A549 (cell line): ENCODE measurements around the gene NDUFA13.

Experiments used
- BHLHE40 ChIP-seq: IDR thresholded peaks from 2 replicates; pipeline ENCODE4 v1.6.1; 2012; ENCODE audit warnings: low read depth, low read length, inconsistent platforms
- CTCF ChIP-seq: fragments of >200 bp; sonication (Bioruptor Twin); formaldehyde crosslinking; IDR thresholded peaks from 3 replicates; pipeline ENCODE4 v1.5.1; 2016
- EHMT2 ChIP-seq: fragments of 200-600 bp; sonication (generic); IDR thresholded peaks from 2 replicates; pipeline ENCODE4 v1.6.1; 2016; ENCODE audit warnings: antibody characterized with exemption, low read depth, mild to moderate bottlenecking, moderate library complexity
- EP300 ChIP-seq, 2 experiments: fragments of >200 bp; sonication (Bioruptor Twin); formaldehyde crosslinking; IDR thresholded peaks; 2 replicates in 1 of 2; 3 replicates in 1 of 2; pipeline ENCODE4 v1.6.1; 2016 to 2017
- MYC ChIP-seq: IDR thresholded peaks from 2 replicates; pipeline ENCODE4 v1.6.1; 2012; ENCODE audit warnings: mild to moderate bottlenecking, inconsistent platforms, low read length, improper control_type of control experiment, borderline replicate concordance
- POLR2AphosphoS2 ChIP-seq: conservative IDR thresholded peaks from 2 replicates; pipeline ENCODE4 v1.6.1; 2012; ENCODE audit warnings: low read length, improper control_type of control experiment, inconsistent platforms
- RAD21 ChIP-seq, 2 experiments: fragments of >200 bp in 1 of 2; sonication (Bioruptor Twin) in 1 of 2; formaldehyde crosslinking in 1 of 2; IDR thresholded peaks in 1 of 2; conservative IDR thresholded peaks in 1 of 2; 2 replicates in 1 of 2; 3 replicates in 1 of 2; pipeline ENCODE4 v1.6.1; 2012 to 2018; ENCODE audit warnings: inconsistent platforms in 1 of 2
- RCOR1 ChIP-seq: fragments of 150-350 bp; IDR thresholded peaks from 2 replicates; pipeline ENCODE4 v1.6.1; 2014; ENCODE audit warnings: antibody characterized with exemption, low read length, low read depth
- REST ChIP-seq: fragments of 200-600 bp; sonication (generic); IDR thresholded peaks from 2 replicates; pipeline ENCODE4 v1.6.1; 2016; ENCODE audit warnings: antibody characterized with exemption, mild to moderate bottlenecking, moderate library complexity
- SREBF2 ChIP-seq: fragments of 450-650 bp; IDR thresholded peaks from 2 replicates; pipeline ENCODE4 v1.6.1; 2014; ENCODE audit warnings: mild to moderate bottlenecking, moderate library complexity
- TFCP2L1 ChIP-seq: fragments of 250-450 bp; sonication (Bioruptor Pico); IDR thresholded peaks from 2 replicates; pipeline ENCODE4 v1.5.0; 2021; ENCODE audit warnings: mild to moderate bottlenecking
- USF2 ChIP-seq: fragments of 450-650 bp; IDR thresholded peaks from 2 replicates; pipeline ENCODE4 v1.6.1; 2014; ENCODE audit warnings: antibody characterized with exemption
- TF ChIP-seq, protein P1 (sequence below): IDR thresholded peaks from 2 replicates; pipeline ENCODE4 v1.6.1; 2012
- TF ChIP-seq, protein P2 (sequence below): fragments of 250-450 bp; sonication (Bioruptor Pico); IDR thresholded peaks from 2 replicates; pipeline ENCODE4 v1.5.0; 2021; ENCODE audit warnings: mild to moderate bottlenecking, moderate library complexity, borderline replicate concordance

DNA sequence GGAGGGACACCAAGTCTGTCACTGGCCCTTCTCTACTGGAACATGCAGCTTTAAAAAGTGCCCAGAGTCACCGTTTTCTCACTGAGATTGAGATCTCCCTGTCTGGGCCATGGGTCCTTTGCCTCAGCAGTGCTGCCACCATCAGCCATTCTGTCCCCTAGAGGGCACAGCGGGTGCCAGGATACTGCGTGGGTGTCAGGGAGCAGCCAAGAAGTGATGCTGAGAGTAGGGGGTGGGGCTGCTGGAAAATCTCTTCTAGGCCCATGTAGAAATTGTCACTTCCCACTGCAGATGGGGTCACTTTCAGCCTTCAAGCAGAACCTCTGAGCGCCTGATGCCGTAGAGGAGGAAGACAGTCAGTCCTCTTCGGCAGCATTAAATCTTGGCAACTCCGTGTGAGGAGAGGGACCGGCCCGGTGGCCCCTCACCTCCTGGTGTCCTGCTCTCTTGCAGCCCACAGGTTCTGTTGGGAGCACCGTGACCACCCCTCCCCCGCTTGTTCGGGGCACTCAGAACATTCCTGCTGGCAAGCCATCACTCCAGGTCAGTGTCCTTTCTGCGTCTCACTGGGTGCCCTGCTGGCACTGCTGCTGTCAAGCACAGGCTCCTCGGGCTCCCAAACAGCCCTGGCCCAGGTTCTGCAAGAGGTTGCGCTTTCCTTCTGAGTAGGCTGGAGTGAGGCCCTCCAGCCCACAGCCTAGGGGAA, 22.0 kb upstream of the NDUFA13 start:
- TF ChIP-seq EHMT2 (no peak), RAD21 (conservative IDR thresholded peaks at IDR 0.05 in 1 of 2, IDR thresholded peaks at IDR 0.05 in 1 of 2) (no peak), MYC (no peak), TFCP2L1 (CRISPR knock-in tag) (no peak), RCOR1 (no peak), CTCF (no peak), REST (no peak), USF2 (no peak), POLR2AphosphoS2 (no peak), BHLHE40 (no peak), SREBF2 (no peak), EP300 (IDR thresholded peaks at IDR 0.05) (no peak)
- TF ChIP-seq, protein P1, sequence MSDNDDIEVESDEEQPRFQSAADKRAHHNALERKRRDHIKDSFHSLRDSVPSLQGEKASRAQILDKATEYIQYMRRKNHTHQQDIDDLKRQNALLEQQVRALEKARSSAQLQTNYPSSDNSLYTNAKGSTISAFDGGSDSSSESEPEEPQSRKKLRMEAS: no peak
- TF ChIP-seq, protein P2, sequence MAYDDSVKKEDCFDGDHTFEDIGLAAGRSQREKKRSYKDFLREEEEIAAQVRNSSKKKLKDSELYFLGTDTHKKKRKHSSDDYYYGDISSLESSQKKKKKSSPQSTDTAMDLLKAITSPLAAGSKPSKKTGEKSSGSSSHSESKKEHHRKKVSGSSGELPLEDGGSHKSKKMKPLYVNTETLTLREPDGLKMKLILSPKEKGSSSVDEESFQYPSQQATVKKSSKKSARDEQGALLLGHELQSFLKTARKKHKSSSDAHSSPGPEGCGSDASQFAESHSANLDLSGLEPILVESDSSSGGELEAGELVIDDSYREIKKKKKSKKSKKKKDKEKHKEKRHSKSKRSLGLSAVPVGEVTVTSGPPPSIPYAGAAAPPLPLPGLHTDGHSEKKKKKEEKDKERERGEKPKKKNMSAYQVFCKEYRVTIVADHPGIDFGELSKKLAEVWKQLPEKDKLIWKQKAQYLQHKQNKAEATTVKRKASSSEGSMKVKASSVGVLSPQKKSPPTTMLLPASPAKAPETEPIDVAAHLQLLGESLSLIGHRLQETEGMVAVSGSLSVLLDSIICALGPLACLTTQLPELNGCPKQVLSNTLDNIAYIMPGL: no peak
